Mammary epithelial cell (primary cell): ENCODE data around the gene ATRNL1.

Experiments used
- CTCF ChIP-seq, 2 donors: IDR thresholded peaks in 1 of 2; conservative IDR thresholded peaks in 1 of 2; 2 replicates each; pipeline ENCODE4 v1.5.1; 2011 to 2012; ENCODE audit warnings: inconsistent platforms in 2 of 2, low read length in 2 of 2, mild to moderate bottlenecking in 2 of 2, control low read depth in 1 of 2, low read depth in 1 of 2; ENCODE audit not compliant: insufficient read depth in 1 of 2; ENCODE audit errors: extremely low read depth in 1 of 2
- EZH2 ChIP-seq: IDR thresholded peaks from 2 replicates; pipeline ENCODE4 v1.6.1; 2012; ENCODE audit warnings: low read length, inconsistent platforms, borderline replicate concordance

- TF ChIP-seq CTCF (conservative IDR thresholded peaks at IDR 0.05 in 1 of 2, IDR thresholded peaks at IDR 0.05 in 1 of 2; ENCODE audit: extremely low read depth in 1 of 2, insufficient read depth in 1 of 2, low read depth in 1 of 2, low read length in 2 of 2) (no peak), EZH2 (no peak)
Measured at GRCh38 chr10:115136616-115137015, 43.5 kb downstream of the ATRNL1 start.
